Activated naive CD4-positive, alpha-beta T cell treated with Interleukin-2 at 50 U/mL for 16 hours (primary cell): ENCODE data around the gene TMEM135.

Source experiments
- DNase-seq: peaks from one replicate; pipeline ENCODE4 v3.0.0-alpha.2; 2020

Gene TMEM135

DNA sequence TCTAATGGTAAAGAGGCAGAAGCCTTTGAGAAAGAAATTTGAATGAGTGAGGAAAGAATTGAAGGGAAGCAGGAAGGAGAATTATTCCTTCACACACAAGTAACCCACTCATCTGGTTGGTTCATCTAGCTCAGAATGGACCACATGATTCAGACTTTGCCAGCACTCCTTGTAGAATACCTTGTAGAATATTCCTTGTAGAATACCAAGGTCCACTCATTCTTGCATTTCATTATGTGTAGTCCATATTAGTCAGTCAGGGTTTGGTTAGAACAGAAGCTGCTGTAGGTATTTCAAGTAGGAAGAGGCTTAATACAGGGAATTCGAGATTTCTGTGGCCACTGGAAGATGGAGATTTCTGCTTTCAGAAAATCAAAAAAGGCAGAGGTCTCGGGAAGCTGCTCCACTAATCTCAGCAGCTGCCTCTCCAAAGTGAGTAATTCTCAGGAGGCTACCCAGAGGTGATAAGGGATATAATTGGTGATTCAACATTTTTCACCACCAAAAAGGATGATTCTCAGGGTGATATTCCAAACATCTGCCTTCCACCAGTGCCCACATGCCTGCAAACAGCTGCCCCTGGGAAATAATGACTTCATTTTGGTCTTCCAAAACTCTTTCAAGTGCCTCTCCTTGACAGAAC is 329.1 kb downstream of the TMEM135 start:
- DNase-seq: no peak

DNA sequence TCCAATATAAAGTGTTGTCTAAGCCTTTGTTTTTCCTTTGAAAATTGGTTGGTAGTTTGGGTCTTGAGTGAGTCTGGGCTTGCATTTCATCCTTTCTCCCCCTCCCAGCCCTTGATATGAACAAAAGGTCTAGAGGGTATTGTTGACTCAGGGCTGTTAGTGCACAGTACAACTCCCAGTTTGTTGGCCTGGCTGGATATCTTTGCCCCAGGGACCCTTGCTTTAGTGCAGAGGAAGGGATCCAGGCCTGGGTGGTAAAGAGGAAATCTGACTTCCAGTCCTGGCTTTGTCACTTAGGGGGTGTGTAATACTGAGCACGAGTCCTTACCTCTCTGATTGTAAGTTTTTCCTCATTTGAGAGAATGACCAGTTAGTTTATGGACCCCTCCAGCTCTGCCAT is 330.4 kb downstream of the TMEM135 start:
- DNase-seq: no peak

DNA sequence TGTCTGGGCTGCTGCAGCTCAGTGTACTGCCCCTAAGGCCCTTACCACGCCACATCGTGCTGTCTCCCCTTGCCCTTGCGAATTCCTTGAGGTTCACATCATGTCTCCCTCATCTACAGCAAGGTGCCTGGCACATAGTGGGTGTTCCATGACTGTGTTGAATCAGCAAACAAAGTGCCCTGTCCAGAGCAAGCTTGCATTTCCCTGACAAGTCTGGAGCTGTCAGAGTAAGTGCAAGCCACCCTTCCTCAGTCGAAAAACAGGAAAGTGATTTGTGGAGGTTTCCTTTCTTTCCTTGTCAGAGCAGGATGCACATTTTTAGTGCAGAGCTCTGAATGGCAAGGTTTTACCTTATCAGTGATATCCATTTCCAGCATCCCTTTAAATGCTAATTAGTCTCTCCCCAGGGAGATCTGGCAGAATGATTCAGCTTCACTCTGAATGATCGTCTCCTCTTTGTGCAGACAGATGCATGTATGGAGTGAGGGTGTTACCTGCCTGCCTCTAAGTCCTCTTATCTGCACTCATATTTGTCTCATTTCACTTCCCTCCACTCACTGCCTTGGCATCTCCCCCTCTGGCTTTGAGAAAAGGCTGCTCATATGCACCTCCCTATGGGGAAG is 331.2 kb downstream of the TMEM135 start:
- no peak for DNase-seq

DNA sequence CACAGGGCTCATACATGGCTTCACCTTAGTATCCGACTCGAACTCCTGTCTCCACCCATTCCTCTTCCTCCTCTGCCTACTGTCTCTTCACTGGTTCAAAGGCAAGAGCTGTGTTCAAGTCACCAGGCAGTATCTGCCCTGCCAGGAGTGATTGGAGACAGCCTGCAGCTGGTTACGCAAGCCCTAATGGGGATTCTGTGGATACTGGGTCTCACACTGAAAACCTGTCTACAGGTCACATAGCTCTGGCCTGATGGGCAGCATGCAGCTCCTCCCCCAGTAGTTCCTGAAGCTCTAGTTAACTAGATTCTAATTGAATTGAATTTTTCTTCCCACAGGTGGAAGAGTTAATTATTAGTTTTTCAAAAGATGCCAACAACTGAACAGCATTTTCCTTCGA is 332.2 kb downstream of the TMEM135 start:
- no peak for DNase-seq

DNA sequence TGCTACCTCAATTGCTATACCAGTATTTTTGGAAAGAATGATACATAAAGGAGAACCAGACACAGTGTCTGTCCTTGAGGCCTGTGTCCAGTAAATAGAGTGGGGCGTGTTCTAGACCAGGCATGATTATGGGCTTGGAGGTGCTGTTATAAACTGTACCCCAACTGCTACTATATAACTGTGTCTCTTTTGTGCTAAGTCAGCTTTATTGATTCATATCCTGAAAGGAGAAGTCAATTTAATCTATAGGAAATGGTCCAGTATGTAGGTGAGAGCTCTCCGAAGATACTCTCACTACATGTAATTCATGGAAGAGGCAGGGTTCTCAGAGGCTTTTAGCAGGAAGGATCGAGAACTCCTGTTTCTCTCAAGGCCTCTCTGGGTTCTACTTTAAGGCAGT is 334.3 kb downstream of the TMEM135 start:
- no peak for DNase-seq
